ENCODE data around the gene FOXP4. TPM values are rescaled to one million over a fixed set of nuclear protein-coding genes. Genes with fewer than 3 reads are reported as not detected.

Gene FOXP4
- polyA plus RNA-seq, 1 experiment, result 4.0 TPM

DNA sequence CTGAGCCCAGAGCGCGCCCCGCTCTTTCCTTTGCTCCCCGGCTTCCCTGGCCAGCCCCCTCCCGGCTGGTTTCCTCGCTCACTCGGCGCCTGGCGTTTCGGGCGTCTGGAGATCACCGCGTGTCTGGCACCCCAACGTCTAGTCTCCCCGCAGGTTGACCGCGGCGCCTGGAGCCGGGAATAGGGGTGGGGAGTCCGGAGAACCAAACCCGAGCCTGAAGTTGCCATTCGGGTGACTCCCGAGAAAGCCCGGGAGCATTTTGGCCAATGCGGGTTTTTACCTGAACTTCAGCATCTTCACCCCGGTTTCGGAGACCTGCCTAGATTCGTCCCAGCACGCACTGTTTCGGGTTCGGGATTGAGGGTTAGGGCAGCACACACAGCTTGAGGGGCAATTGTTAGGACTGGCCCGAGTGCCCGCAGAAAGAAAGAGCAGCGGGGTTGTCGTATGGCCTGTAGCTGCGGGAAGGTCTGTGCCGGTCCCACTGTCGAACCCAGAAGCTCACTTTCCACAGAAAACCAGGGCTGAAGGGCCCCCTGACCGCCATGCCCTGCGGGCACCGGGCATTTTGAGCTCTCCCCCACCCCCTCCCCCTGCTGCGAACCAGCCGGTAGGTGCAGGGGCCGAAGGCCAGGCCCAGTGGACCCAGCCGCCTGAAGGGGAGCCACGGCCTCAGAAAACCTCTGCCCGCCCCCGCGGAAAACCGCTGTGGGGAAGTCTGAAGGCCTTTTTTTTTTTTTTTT, 2.1 kb downstream of the FOXP4 start:
- no peak for DNase-seq (ENCODE audit: low read depth)
- CTCF ChIA-PET, result interaction anchor here (0.6 to 2.2 kb wide), 3 partner anchors 20 to 43 kb away, joined by 3 to 10 read pairs (median 3); no protein-coding TSS in a partner anchor
- peak overlapping the region; percentile 90 for H3K4me3 ChIP-seq (ENCODE audit: low read depth, low read length)
- peaks cover 7% of the 10 kb centered on the region; the same call in 1 of the 2 replicates for H3K36me3 ChIP-seq (ENCODE audit: control insufficient read depth, insufficient read depth, low read length)
- TF ChIP-seq, protein P1, sequence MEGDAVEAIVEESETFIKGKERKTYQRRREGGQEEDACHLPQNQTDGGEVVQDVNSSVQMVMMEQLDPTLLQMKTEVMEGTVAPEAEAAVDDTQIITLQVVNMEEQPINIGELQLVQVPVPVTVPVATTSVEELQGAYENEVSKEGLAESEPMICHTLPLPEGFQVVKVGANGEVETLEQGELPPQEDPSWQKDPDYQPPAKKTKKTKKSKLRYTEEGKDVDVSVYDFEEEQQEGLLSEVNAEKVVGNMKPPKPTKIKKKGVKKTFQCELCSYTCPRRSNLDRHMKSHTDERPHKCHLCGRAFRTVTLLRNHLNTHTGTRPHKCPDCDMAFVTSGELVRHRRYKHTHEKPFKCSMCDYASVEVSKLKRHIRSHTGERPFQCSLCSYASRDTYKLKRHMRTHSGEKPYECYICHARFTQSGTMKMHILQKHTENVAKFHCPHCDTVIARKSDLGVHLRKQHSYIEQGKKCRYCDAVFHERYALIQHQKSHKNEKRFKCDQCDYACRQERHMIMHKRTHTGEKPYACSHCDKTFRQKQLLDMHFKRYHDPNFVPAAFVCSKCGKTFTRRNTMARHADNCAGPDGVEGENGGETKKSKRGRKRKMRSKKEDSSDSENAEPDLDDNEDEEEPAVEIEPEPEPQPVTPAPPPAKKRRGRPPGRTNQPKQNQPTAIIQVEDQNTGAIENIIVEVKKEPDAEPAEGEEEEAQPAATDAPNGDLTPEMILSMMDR (IDR thresholded peaks at IDR 0.05; ENCODE audit: insufficient read depth, low read depth, low read length), result no peak
- POLR2A ChIA-PET, result no interaction called here
- H3K27me3 ChIP-seq (ENCODE audit: control insufficient read depth, insufficient read depth, low read length), result no peaks in the 10 kb centered on the region

DNA sequence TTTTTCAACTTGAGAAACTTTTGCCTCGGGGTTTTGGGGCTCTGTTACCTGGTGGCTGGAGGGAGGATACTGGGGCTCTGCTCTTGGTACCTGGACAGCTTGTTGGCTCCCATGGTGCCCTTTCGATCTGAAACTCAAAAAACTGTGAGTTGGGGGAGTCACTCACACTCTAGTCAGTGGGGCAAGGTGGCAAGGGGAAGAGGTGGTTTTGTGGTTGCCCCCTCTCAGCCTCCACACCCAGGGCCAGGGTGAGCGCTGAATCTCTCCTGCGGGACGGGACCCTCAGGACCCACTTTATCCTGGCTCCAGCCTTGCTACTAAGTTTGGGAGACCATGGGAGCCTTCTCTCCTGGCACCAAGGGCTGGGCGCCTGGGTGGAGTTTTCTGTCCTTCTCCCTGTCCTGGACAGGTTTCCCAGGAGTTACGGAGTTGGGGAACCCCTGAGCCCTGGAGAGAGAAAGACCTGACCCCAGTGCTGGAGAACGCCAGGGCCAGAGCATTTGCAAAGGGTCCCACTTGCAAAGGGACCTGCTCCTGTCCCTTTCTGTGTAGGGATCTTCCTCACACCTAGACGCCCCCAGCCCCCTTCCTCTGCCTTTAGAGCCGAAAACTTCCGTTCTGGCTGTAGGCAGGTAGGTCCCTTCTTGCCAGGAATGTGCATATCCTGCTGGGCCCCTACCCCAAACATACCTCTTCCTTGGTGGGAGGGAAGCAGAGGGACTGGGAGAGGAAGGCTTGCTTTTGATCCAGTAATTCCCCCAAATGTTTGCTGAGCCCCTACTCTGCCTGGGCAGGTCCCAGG, 2.9 kb downstream of the FOXP4 start:
- DNase-seq (ENCODE audit: low read depth), result no peak
- H3K4me3 ChIP-seq (ENCODE audit: low read depth, low read length), result no peak overlapping the region
- ChIA-PET CTCF (interaction anchor here (0.6 kb wide), 2 partner anchors 20 to 39 kb away, joined by 3 read pairs; no protein-coding TSS in a partner anchor), POLR2A (no interaction called here)
- H3K27me3 ChIP-seq (ENCODE audit: control insufficient read depth, insufficient read depth, low read length), result no peaks in the 10 kb centered on the region
- TF ChIP-seq, protein P1 (IDR thresholded peaks at IDR 0.05; ENCODE audit: insufficient read depth, low read depth, low read length), result no peak
- H3K36me3 ChIP-seq (ENCODE audit: control insufficient read depth, insufficient read depth, low read length), result peaks cover 7% of the 10 kb centered on the region; the same call in 1 of the 2 replicates

DNA sequence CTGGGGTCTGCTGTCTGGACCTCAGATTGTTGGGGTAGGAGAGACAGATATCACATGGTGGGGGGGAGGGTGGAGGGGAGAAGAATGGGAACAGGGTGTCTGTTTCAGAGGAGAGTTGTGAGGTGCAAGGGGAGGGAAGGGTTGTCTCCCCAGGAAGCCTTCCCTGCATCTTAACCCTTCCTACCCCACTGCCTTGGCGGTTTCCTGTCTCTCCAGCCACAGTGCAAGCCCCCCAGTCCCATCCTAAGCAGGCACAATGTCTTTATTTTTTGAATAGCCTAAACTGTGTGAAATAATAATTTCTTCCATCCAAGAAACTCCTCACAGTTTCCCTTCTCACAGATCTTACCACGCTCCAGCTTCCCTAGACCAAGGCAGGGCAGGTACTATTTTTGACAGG, 3.5 kb downstream of the FOXP4 start:
- ChIA-PET POLR2A (no interaction called here), CTCF (no interaction called here)
- no peak for DNase-seq (ENCODE audit: low read depth)

DNA sequence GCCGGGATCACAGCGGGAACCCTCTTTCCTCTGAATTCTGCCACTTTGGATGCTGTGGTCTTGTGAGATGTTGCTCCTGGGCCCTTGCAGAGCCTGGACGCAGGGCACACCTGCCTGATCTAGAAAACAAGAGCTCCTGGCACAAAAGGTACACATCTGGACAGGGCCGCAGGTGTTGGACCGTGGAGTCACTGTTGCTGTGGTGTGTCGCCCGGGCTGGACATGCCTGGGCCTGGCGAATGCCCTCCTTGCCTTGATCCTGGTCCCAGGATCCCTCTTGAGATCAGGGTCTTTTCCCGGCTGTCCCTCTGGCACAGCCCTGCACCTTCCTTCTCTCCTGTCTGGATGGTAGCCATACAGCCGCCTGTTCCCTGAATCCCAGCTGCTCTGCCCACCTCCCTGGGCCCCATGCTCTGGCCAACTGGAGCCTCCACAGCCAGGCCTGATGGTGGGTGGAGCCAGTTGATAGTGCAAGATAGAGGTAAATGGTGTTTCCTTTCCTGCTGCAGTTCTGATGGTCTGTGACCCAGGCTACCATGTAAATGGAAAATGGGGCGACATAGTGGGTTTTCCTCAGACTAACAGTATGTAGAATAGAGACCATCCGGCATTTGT, 5.0 kb downstream of the FOXP4 start:
- DNase-seq (ENCODE audit: low read depth), result no peak
- no peak overlapping the region for H3K4me3 ChIP-seq (ENCODE audit: low read depth, low read length)
- H3K27me3 ChIP-seq (ENCODE audit: control insufficient read depth, insufficient read depth, low read length), result no peaks in the 10 kb centered on the region
- POLR2A ChIA-PET, result no interaction called here
- TF ChIP-seq, protein P1 (IDR thresholded peaks at IDR 0.05; ENCODE audit: insufficient read depth, low read depth, low read length), result no peak
- CTCF ChIA-PET, result no interaction called here
- H3K36me3 ChIP-seq (ENCODE audit: control insufficient read depth, insufficient read depth, low read length), result peaks cover 7% of the 10 kb centered on the region; the same call in 1 of the 2 replicates

More for the DNA sequence above, 3.5 kb downstream of the FOXP4 start:
- Histone ChIP-seq H3K4me3 (ENCODE audit: low read depth, low read length) (no peak overlapping the region), H3K27me3 (ENCODE audit: control insufficient read depth, insufficient read depth, low read length) (no peaks in the 10 kb centered on the region), H3K36me3 (ENCODE audit: control insufficient read depth, insufficient read depth, low read length) (peaks cover 7% of the 10 kb centered on the region; the same call in 1 of the 2 replicates)
- TF ChIP-seq, protein P1 (IDR thresholded peaks at IDR 0.05; ENCODE audit: insufficient read depth, low read depth, low read length), result no peak

DNA sequence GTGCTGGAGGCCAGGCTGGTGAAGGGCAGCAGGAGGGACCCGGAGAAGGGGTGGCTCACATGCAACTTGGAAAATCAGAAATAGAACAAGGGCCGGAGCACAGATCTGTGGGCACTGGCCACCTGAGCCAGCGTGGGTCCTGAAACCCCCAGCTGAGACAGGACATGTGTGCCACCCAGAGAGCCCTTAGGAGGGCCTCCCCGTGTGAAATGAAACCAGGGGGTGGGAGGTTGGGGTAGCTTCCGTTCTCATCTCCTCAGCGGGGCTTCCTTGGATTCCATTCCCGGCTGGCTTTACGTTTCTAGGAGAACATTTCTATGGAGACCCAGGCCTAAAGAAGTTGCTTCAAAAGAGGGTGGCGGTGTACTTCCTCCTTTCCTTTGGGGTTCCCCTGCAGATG, 5.7 kb downstream of the FOXP4 start:
- DNase-seq (ENCODE audit: low read depth), result no peak
- TF ChIP-seq, protein P1 (IDR thresholded peaks at IDR 0.05; ENCODE audit: insufficient read depth, low read depth, low read length), result no peak
- ChIA-PET POLR2A (no interaction called here), CTCF (interaction anchor here (1.2 kb wide), 1 partner anchor 46 kb away, joined by 3 read pairs; no protein-coding TSS in a partner anchor)
- Histone ChIP-seq H3K27me3 (ENCODE audit: control insufficient read depth, insufficient read depth, low read length) (no peaks in the 10 kb centered on the region), H3K4me3 (ENCODE audit: low read depth, low read length) (no peak overlapping the region), H3K36me3 (ENCODE audit: control insufficient read depth, insufficient read depth, low read length) (peaks cover 7% of the 10 kb centered on the region; the same call in 1 of the 2 replicates)
